Measurements from ENCODE around the gene LRRC75B. TPM values are rescaled to one million over a fixed set of nuclear protein-coding genes. Genes with fewer than 3 reads are reported as not detected.

Gene LRRC75B
- total RNA-seq, 1 donor from 2014 or later = 4.7 TPM

DNA sequence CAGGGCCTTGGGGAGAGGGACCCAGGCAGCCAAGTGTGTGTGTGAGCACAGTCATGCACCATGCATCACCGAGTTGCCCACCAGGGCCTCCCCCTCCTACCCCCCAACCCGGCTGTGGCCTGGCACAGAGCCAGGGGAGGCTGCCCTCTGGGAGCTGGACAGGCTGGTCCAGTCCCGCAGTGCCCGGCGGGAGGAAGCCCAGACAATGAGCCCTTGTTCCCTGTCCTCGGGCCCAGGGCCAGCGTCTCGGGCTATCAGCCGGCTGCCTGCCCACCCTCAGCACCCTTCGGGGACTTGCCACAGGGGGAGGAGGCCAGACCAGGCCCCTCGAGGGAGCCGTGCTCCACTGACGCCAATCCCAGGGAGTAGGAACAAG, 4.5 kb downstream of the LRRC75B start:
- no peaks in the 10 kb centered on the region for H3K27me3 Mint-ChIP-seq (ENCODE audit: low read depth)
- H3K4me1 Mint-ChIP-seq (ENCODE audit: low read depth) = peaks cover 3% of the 10 kb centered on the region
- DNase-seq (ENCODE audit: low spot score) = no peak
- H3K27ac Mint-ChIP-seq = no peak overlapping the region
- intact Hi-C loops (cut with micrococcal nuclease) = no loop called here
- H3K9me3 Mint-ChIP-seq = no peaks in the 10 kb centered on the region
- no peaks in the 10 kb centered on the region for H3K36me3 Mint-ChIP-seq (ENCODE audit: low read depth)
- no peak overlapping the region for H3K4me3 Mint-ChIP-seq (ENCODE audit: low read depth)

- Mint-ChIP-seq H3K27me3 (ENCODE audit: low read depth) (no peaks in the 10 kb centered on the region), H3K36me3 (ENCODE audit: low read depth) (no peaks in the 10 kb centered on the region), H3K4me1 (ENCODE audit: low read depth) (peaks cover 2% of the 10 kb centered on the region), H3K4me3 (ENCODE audit: low read depth) (no peak overlapping the region), H3K9me3 (no peaks in the 10 kb centered on the region), H3K27ac (no peak overlapping the region)
- intact Hi-C loops (cut with micrococcal nuclease) = no loop called here
- DNase-seq (ENCODE audit: low spot score) = no peak
Measured at GRCh38 chr22:24587948-24588347, 4.9 kb downstream of the LRRC75B start.

DNA sequence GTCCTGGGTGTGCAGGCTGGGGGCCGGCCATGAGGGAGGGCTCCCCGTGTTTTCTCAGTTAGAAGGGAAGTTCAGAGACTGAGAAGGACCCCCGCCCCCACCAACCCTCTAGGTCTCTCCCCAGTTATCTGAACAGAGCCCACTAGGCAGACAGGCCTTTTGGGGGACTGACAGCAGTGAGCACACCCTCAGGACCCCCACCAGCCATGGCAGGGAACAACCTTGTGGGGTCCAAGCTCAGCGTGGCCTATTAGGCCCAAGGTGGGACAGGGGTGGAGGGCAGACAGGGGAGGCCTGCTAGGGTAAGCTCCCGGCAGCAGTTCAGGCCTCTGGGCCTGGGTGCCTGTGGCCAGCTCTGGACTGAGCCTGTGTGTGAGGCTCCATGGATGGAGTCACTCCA, 5.6 kb downstream of the LRRC75B start:
- Mint-ChIP-seq H3K27me3 (ENCODE audit: low read depth) (no peaks in the 10 kb centered on the region), H3K36me3 (ENCODE audit: low read depth) (no peaks in the 10 kb centered on the region), H3K4me3 (ENCODE audit: low read depth) (no peak overlapping the region), H3K4me1 (ENCODE audit: low read depth) (peaks cover under 1% of the 10 kb centered on the region), H3K27ac (no peak overlapping the region), H3K9me3 (no peaks in the 10 kb centered on the region)
- no peak for DNase-seq (ENCODE audit: low spot score)
- intact Hi-C loops (cut with micrococcal nuclease) = no loop called here

GRCh38 chr22:24585927-24586546, 6.8 kb downstream of the LRRC75B start:
- intact Hi-C loops (cut with micrococcal nuclease) = no loop called here
- no peak overlapping the region for H3K4me3 Mint-ChIP-seq (ENCODE audit: low read depth)
- H3K27me3 Mint-ChIP-seq (ENCODE audit: low read depth) = no peaks in the 10 kb centered on the region
- no peak overlapping the region for H3K27ac Mint-ChIP-seq
- H3K4me1 Mint-ChIP-seq (ENCODE audit: low read depth) = no peaks in the 10 kb centered on the region
- no peaks in the 10 kb centered on the region for H3K9me3 Mint-ChIP-seq
- no peak for DNase-seq (ENCODE audit: low spot score)
- no peaks in the 10 kb centered on the region for H3K36me3 Mint-ChIP-seq (ENCODE audit: low read depth)

DNA sequence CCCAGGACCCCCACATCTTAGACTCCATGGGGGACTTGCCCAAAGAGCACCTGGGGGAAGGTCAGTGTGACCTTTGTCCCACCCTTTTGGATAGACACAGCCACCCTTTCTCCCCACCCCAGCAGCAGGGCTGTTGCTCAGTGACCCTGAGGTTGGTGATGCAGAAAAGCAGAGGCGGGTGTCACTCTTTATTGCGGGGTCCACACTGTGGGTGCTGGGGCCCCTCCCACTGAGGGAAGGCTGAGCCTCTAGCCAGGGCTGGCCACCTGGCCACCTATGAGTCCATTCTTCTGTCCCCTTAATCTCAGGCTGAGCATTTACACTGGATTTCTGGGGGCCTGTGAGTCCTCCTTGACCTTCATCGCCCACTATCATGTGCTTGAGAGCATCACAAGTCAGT, 7.4 kb downstream of the LRRC75B start:
- no peaks in the 10 kb centered on the region for H3K36me3 Mint-ChIP-seq (ENCODE audit: low read depth)
- H3K27me3 Mint-ChIP-seq (ENCODE audit: low read depth) = no peaks in the 10 kb centered on the region
- DNase-seq (ENCODE audit: low spot score) = no peak
- intact Hi-C loops (cut with micrococcal nuclease) = no loop called here
- no peak overlapping the region for H3K4me3 Mint-ChIP-seq (ENCODE audit: low read depth)
- no peaks in the 10 kb centered on the region for H3K4me1 Mint-ChIP-seq (ENCODE audit: low read depth)
- no peak overlapping the region for H3K27ac Mint-ChIP-seq
- no peaks in the 10 kb centered on the region for H3K9me3 Mint-ChIP-seq

DNA sequence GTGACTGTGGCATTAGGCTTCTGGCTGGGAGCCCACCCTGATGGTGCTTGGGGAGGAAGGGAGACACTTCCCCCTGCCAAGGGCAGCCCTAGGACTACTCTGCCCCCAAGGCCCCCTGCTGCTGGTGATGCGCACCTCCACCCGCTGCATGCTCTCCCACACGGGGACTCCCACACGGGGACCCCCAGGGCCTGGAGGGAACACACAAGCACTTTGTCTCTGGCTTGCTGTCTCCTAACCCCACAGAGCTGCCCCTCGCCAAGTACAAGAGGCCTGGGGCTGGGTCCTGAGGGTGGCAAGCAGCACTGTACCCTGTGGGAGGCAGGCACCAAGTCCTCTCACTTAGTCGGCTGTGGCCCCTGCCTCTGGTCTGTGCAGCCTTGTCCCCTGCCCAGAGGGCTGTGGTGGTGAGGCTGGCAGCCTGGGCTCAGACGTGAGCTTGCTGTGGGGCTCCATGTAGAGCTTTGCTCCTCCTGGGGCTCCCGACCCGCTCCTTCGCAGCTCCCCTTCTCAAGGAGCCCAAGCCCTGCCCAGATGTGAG, 7.9 kb downstream of the LRRC75B start:
- no peak for DNase-seq (ENCODE audit: low spot score)
- Mint-ChIP-seq H3K27me3 (ENCODE audit: low read depth) (no peaks in the 10 kb centered on the region), H3K36me3 (ENCODE audit: low read depth) (no peaks in the 10 kb centered on the region), H3K4me3 (ENCODE audit: low read depth) (no peak overlapping the region), H3K27ac (no peak overlapping the region), H3K9me3 (no peaks in the 10 kb centered on the region), H3K4me1 (ENCODE audit: low read depth) (no peaks in the 10 kb centered on the region)
- intact Hi-C loops (cut with micrococcal nuclease) = no loop called here

DNA sequence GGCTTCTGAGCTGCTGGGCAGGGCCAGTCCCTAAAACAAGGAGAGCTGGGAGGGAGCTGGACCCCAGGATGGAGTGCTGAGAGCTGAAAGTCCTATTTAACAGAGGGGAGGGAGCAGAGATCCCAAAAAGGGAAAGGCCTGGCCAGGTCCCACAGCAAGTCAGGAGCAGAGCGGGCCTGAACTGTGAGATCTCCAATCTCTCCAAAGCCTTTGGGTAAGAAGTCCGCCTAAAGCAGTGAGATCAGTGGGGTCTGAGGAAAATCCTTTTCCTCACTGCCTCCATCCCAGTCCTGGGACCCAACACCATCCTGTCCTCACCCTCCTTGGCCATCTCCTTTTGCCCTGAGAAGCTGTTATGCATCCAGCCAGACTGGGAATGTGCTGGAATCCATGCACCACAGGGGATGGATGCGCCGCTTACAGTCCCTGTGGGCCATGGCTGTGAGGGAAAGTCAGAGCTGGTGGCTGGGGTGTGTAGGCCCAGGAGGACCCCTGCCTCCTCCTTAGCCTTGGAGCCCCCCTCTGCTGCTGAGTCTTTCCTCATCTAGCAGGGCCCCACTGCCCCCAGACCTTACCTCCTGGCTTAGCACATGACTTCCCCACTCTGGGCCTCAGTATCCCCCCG, 8.6 kb downstream of the LRRC75B start:
- Mint-ChIP-seq H3K27me3 (ENCODE audit: low read depth) (no peaks in the 10 kb centered on the region), H3K4me3 (ENCODE audit: low read depth) (no peak overlapping the region), H3K4me1 (ENCODE audit: low read depth) (no peaks in the 10 kb centered on the region), H3K36me3 (ENCODE audit: low read depth) (no peaks in the 10 kb centered on the region), H3K27ac (no peak overlapping the region), H3K9me3 (no peaks in the 10 kb centered on the region)
- no peak for DNase-seq (ENCODE audit: low spot score)
- intact Hi-C loops (cut with micrococcal nuclease) = no loop called here

DNA sequence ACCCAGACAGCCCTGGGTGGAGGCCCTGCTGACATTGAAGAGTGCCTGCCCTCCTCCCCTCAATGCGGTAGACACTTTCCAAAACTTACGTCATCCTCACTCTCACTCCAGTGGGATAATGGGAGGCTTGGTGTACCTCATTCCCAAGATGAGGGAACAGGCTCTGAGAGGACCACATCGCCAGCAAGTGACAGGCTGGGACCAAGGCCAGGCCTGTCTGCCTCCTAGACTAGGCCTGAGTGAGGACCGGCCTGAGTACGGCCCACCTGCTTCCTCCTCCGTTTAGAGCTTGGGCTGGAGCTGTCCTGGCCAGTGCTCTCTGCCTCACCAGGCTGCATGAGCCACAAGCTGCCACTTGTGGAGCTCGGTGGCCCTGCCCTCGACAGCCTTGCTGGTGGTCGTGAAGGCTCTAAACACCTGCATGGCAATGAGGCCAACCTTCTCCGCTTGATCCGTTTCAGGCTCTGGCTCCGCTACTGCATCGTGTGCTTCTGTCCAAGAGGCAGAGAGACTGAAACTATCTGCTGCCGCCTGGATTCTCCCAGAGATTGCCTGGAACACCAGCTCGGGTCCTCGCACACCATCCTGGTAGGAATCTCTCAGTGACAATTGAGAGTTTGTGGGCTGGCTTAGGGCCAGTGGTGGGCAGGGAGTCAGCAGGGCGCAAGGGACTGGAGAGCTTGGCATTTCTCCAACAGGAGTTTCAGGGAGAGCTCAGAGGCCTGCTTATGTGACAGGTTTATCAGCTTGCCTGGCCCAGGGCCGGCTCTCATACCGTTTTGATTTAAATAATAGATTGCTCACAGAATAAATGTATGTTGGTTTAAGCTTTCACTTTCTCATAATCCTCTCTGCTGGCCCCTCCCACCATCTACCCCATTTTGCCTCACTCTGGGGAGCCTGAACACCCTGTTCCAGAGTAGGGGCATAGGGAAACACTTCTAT, 9.4 kb downstream of the LRRC75B start:
- no peaks in the 10 kb centered on the region for H3K9me3 Mint-ChIP-seq
- no peak overlapping the region for H3K27ac Mint-ChIP-seq
- no peak overlapping the region for H3K4me3 Mint-ChIP-seq (ENCODE audit: low read depth)
- DNase-seq (ENCODE audit: low spot score) = no peak
- intact Hi-C loops (cut with micrococcal nuclease) = no loop called here
- no peaks in the 10 kb centered on the region for H3K27me3 Mint-ChIP-seq (ENCODE audit: low read depth)
- H3K36me3 Mint-ChIP-seq (ENCODE audit: low read depth) = peaks cover 3% of the 10 kb centered on the region
- no peaks in the 10 kb centered on the region for H3K4me1 Mint-ChIP-seq (ENCODE audit: low read depth)

DNA sequence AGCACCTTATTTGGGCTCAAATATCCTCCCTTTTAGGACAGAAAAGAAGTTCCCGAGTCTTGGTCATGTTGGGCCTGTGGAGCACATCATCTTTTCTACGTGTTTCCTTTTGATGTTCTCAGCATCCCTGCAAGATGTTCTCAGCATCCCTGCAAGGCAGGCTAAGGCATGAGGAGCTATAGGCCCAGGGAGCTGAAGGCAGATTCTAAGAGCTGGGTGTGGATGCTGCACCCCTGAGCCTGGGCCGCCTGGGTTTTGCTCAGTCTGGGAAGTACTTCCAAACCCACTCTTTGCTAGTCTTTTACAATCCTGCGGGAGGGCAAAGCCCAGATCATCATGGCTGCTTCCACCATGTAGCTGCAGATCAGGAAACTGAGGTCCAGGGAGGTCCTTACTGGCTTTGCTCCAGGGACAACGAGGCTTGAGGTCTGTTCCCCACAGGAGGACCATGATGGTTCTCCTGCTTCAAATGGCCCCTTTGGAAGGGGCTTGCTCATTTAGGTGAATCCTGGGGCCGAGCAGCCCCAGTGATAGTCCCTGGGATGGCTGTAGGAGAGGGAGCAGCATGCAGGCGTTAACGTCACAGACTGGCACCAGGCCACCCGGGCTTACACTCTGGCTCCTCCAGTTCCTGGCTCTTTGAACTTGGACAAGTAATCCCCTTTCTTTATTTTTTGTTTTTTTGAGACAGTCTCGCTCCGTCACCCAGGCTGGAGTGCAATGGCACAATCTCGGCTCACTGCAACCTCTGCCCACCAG, 10.6 kb downstream of the LRRC75B start:
- H3K4me3 Mint-ChIP-seq (ENCODE audit: low read depth) = no peak overlapping the region
- H3K4me1 Mint-ChIP-seq (ENCODE audit: low read depth) = no peaks in the 10 kb centered on the region
- no peaks in the 10 kb centered on the region for H3K27me3 Mint-ChIP-seq (ENCODE audit: low read depth)
- H3K9me3 Mint-ChIP-seq = no peaks in the 10 kb centered on the region
- no peak for DNase-seq (ENCODE audit: low spot score)
- no peak overlapping the region for H3K27ac Mint-ChIP-seq
- intact Hi-C loops (cut with micrococcal nuclease) = no loop called here
- peaks cover 11% of the 10 kb centered on the region for H3K36me3 Mint-ChIP-seq (ENCODE audit: low read depth)

GRCh38 chr22:24580276-24580675, 12.6 kb downstream of the LRRC75B start:
- no peaks in the 10 kb centered on the region for H3K9me3 Mint-ChIP-seq
- H3K4me3 Mint-ChIP-seq (ENCODE audit: low read depth) = no peak overlapping the region
- H3K36me3 Mint-ChIP-seq (ENCODE audit: low read depth) = peaks cover 23% of the 10 kb centered on the region
- H3K27me3 Mint-ChIP-seq (ENCODE audit: low read depth) = no peaks in the 10 kb centered on the region
- H3K27ac Mint-ChIP-seq = no peak overlapping the region
- intact Hi-C loops (cut with micrococcal nuclease) = no loop called here
- H3K4me1 Mint-ChIP-seq (ENCODE audit: low read depth) = no peaks in the 10 kb centered on the region
- no peak for DNase-seq (ENCODE audit: low spot score)

- no peak for DNase-seq (ENCODE audit: low spot score)
- Mint-ChIP-seq H3K4me3 (ENCODE audit: low read depth) (no peak overlapping the region), H3K36me3 (ENCODE audit: low read depth) (peaks cover 33% of the 10 kb centered on the region), H3K27me3 (ENCODE audit: low read depth) (no peaks in the 10 kb centered on the region), H3K27ac (no peak overlapping the region), H3K9me3 (no peaks in the 10 kb centered on the region), H3K4me1 (ENCODE audit: low read depth) (no peaks in the 10 kb centered on the region)
- intact Hi-C loops (cut with micrococcal nuclease) = no loop called here
Measured at GRCh38 chr22:24579258-24579601, 13.6 kb downstream of the LRRC75B start.

- DNase-seq (ENCODE audit: low spot score) = no peak
- Mint-ChIP-seq H3K36me3 (ENCODE audit: low read depth) (peaks cover 37% of the 10 kb centered on the region), H3K4me3 (ENCODE audit: low read depth) (no peak overlapping the region), H3K9me3 (no peaks in the 10 kb centered on the region), H3K27me3 (ENCODE audit: low read depth) (no peaks in the 10 kb centered on the region), H3K27ac (no peak overlapping the region), H3K4me1 (ENCODE audit: low read depth) (no peaks in the 10 kb centered on the region)
- intact Hi-C loops (cut with micrococcal nuclease) = no loop called here
Measured at GRCh38 chr22:24578355-24579257, 14.3 kb downstream of the LRRC75B start.

Measured in activated T-helper 2 cell treated with anti-CD3 and anti-CD28 coated beads, Interferon-gamma antibody, Interleukin-2, Interleukin-4, amounts not matched to agents 10 μg/mL and 5 μg/mL and 100 μg/mL, durations not matched to agents 14 hours and 24 hours and 36 hours (primary cell).